ENCODE data around the gene PRRG1.
"Not testable (repeated sequence)": the region's sequence is repeated elsewhere in the genome, so short reads cannot be mapped to it uniquely, and the experiment has no call there.

Gene PRRG1

GRCh38 chrX:37378404-37378803 is 29.2 kb downstream of the PRRG1 start:
- no peak for DNase-seq

- DNase-seq = no peak
These were observed 29.7 kb downstream of the PRRG1 start for GRCh38 chrX:37378830-37379229.

GRCh38 chrX:37380256-37380655 is 31.1 kb downstream of the PRRG1 start:
- DNase-seq = no peak

GRCh38 chrX:37380924-37381323 is 31.8 kb downstream of the PRRG1 start:
- DNase-seq = no peak

- DNase-seq = no peak
These were observed 34.1 kb downstream of the PRRG1 start for GRCh38 chrX:37383313-37383712.

- DNase-seq = no peak
These were observed 39.2 kb downstream of the PRRG1 start for GRCh38 chrX:37388413-37388812.

GRCh38 chrX:37405956-37406355 is 56.8 kb downstream of the PRRG1 start:
- no peak for DNase-seq

GRCh38 chrX:37407736-37408135 is 58.6 kb downstream of the PRRG1 start:
- no peak for DNase-seq

GRCh38 chrX:37409278-37409677 is 60.1 kb downstream of the PRRG1 start:
- DNase-seq = no peak

GRCh38 chrX:37420185-37420584 is 71.0 kb downstream of the PRRG1 start:
- DNase-seq = no peak

GRCh38 chrX:37420756-37421155 is 71.6 kb downstream of the PRRG1 start:
- no peak for DNase-seq

- DNase-seq = no peak
These were observed 74.9 kb downstream of the PRRG1 start for GRCh38 chrX:37424000-37424429.

- no peak for DNase-seq
These were observed 76.2 kb downstream of the PRRG1 start for GRCh38 chrX:37425370-37425769.

GRCh38 chrX:37428962-37429361 is 79.8 kb downstream of the PRRG1 start:
- not testable (repeated sequence) for DNase-seq

- no peak for DNase-seq
These were observed 85.2 kb downstream of the PRRG1 start for GRCh38 chrX:37434362-37434761.

GRCh38 chrX:37437160-37437559 is 88.0 kb downstream of the PRRG1 start:
- no peak for DNase-seq

- DNase-seq = no peak
These were observed 92.2 kb downstream of the PRRG1 start for GRCh38 chrX:37441377-37441776.

GRCh38 chrX:37445182-37445581 is 96.0 kb downstream of the PRRG1 start:
- no peak for DNase-seq

GRCh38 chrX:37453821-37454220 is 104.7 kb downstream of the PRRG1 start:
- no peak for DNase-seq

- no peak for DNase-seq
These were observed 105.5 kb downstream of the PRRG1 start for GRCh38 chrX:37454537-37455285.

- no peak for DNase-seq
These were observed 106.2 kb downstream of the PRRG1 start for GRCh38 chrX:37455381-37455780.

- DNase-seq = not testable (repeated sequence)
These were observed 111.1 kb downstream of the PRRG1 start for GRCh38 chrX:37460285-37460684.

- no peak for DNase-seq
These were observed 113.2 kb downstream of the PRRG1 start for GRCh38 chrX:37462346-37462745.

All from anterior cingulate cortex (tissue), 58 donors.